NCI-H128 (cell line): ENCODE data around the gene WDFY1.

ENCODE experiments used
- DNase-seq: peaks from one replicate; lab custom pipeline; 2025; ENCODE audit not compliant: unreplicated experiment; lab: John Stamatoyannopoulos, UW

WDFY1 gene

DNA sequence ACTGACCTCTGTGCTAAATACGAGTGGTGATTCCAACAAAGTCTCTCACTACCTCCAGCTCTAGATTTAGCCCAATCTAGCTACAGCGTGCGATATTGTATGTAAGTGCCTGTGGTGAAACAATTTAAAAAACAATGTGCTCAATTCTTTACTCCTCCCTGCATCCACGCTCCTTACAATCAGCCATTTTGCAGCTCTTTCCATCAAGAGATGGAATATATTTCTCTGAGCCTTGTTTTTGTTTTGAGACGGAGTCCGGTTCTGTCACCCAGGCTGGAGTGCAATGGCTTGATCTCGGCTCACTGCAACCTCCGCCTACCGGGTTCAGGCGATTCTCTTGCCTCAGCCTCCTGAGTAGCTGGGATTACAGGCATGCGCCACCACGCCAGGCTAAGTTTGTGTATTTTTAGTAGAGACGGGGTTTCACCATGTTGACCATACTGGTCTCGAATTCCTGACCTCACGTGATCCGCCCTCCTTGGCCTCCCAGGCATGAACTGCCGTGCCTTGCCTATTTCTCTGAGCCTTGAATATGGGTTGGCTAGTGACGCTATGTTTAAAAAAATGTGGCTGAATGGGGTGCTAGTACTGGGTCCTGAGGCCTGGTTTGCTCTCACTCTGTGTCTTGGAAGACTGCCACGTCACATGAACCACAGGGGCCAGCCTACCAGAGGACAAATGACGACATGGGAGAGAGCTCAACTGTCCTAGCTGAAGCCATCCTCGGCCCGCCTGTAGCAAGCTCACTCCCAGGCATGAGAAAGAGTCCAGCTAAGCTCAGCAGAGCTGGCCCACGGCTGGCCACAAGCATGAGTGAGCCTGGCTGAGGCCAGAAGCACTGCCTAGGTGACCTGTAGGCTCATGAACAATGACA is 14.8 kb downstream of the WDFY1 start:
- DNase-seq: no peak

DNA sequence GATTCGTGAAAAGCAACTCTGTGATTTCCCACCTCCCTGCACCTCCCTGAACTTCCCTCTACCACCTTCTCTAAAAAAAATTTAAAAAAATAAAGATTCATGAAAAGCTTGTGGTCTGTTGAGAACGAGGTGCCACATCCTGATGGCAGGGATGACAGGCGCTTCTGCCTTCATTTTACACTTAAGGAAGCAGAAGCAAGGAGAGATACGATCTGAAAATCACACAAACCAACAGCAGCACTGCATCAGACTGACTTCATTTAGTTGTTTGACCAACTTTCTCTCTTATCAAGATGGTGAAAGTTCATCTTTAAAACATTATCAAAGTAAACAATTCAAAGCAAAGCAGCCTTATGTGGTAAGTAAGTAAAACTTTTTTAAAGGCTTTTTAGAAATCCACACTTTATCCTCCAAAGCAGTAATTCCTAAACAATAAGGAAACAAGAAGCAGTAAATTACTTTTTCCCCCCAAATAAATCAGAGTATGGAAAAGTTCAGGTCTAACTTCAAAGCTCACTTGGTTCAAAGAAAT is 15.5 kb downstream of the WDFY1 start:
- DNase-seq: no peak

DNA sequence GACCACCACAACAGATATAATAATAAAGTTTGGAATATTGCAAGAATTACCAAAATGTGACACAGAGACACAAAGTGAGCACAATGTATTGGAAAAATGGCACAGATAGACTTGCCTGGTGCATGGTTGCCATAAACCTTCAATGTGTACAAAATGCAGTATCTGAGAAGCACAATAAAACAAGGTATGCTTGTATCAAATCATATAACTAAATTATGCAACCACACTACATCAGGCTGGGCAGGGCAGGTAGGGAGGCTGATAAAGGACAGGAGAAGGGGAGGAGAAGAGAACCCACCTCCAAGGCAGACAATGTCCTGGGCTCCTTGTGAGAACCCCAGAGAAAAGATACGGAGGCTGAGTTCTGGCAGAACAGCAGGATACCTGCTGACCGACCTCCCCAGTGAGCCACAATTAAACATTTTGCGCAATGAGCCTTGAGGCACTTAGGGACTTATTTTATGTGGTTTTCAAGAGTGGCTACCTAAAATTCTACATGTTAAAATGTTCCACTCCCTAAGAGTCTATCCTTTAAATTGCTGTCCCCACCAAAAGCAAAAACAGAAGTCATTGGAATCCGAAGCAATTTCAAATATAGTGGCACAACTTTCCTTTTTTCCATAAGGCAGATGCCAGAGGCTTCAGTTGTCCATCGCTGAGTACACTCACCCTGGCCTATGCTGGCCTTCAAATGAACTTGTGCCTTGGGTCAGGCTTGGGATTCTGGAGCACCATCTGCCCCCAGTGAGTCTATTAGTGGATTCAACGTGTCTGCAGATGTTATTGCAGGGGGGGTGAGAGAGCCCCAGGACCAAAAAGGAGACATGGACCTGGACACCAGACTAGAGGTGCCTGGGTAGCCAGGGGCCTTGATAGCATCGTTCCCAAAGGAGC is 16.8 kb downstream of the WDFY1 start:
- DNase-seq: no peak

DNA sequence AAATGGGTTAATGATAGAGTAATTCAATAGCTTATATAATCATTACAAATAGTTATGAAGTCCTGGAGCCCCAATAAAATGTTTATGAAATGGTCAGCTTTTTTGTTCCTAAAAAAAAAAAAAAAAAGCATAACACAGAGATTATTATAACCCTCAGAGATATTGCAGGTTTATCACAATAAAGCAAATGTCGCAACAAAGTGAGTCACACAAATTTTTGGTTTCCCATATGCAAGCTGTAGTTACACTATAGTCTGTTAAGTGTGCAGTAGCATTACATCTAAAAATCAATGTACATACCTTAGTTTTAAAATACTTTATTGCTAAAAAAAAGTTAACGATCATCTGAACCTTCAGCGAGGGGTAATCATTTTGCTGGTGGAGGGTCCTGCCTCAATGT is 20.0 kb downstream of the WDFY1 start:
- no peak for DNase-seq

DNA sequence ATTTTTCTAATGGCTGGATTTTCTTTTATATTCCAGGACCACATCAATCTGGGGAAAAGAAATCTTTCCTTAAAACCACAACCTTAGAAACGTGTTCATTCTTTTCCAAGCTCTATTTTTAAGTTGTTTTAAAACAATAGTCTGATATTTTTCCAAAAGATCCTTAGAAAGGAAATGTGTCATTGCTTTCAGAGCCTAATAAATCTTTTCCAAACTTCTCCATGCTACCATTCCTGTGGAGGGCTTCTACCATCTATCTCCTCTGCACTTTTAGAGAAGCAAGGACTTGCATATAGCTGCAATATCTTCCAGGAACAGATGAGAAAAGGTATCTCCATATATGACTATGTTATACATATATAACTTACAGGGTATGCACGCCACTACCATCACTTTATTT is 21.2 kb downstream of the WDFY1 start:
- no peak for DNase-seq

DNA sequence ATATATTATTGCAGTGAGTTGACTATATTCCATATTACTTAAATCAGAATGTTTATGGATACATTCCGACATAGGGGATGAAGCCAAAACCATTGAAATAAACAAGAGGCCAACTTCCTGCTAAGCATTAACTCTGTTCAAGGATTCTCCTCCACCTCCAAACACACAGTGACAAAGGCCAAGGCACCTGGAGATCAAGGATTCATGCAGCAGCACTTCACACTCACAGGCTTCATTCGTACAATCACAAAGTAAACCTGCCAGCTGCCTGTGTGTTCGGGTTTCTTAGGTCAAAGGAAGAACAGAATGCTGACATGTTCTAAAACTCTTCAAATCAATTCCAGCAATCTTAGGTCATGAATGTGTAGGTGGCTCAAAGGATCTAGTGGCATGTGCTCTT is 22.8 kb downstream of the WDFY1 start:
- no peak for DNase-seq

DNA sequence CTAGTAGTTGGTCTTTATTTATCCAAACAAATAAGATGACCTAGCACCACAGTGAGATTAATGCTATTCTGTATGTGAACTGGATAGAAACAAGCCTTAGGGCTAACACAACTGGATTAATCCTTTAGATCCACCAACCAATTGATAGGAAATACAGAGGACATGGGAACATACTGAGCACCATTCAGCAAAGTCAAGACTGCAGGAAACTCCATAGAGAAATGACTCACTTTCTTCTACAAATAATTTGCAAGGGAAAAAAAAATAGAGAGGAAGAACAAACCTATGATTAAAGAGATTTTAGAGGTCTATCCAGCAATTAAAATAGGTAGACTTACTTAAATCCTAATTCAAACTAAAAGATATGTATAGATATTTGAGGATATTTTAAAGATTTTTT is 23.9 kb downstream of the WDFY1 start:
- DNase-seq: no peak

DNA sequence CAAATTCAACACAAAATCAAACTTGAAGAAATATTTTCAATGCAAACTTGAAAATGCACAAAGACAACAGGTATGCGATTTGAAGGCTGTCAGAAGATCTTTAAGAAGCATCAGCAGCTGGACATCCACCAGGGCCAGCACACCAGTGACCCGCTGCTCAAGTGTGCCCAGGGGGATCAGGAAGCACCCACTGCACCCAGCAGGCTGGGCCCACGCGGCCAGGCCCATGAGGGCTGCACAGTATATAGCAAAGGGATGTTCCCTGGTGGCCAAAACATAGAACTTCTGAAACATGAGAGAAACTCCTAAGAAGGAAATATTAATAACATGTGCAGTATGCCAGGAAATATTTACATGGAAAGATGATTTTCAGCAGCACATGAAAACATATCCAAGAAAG is 25.0 kb downstream of the WDFY1 start:
- DNase-seq: no peak

DNA sequence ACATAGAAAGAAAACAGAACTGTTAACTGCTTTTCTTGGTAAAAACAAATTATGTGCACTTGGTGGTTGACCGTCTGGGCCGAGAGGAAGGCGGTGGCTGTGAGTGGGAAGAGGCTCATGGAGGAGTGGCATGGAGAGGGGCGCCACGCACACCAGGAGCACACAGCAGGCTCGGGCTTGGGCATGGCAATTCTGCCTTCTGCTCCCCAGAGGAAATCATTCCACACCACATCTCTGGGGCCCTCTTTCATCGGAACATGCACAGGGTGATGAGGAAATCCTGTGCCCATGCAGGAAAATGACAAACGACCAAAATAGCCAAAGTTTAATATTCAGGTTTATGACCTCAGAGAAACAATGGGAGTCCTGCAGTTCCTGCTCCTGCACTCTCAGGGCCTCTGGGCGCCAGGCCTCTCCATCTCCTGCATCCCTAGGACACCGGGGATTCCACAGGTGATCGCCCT is 26.4 kb downstream of the WDFY1 start:
- no peak for DNase-seq

DNA sequence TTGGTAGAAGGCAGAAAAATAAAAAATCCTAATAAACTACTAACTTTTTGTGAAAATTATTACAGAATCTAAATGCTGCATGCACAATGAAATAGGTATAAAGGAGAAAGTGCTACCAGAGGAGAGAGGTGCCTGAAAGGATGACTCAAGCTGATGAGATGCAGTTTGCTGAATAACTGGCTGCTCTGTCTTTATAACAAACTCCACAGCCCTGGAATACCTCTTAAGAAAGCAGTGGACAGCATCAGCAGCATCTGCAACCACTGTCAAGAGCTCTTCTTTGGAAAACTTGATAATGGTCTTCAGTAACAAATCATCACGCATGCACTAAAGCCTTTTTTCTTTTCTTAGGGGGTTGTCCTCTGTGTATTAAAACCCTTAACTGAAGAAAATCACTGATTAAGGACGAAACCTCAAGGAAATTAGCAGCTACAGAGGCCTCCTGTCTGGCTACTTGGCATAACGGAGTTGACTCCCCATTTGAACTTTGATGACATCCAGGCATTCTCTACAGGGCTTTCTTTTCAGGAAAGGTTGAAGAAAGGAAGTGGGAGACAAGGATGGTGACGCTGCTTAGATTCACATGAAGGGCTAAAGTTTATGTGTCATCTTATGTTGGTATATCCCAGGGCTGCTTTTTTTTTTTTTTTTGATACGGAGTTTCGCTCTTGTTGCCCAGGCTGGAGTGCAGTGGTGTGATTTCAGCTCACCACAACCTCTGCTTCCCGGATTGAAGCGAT is 28.8 kb downstream of the WDFY1 start:
- no peak for DNase-seq

DNA sequence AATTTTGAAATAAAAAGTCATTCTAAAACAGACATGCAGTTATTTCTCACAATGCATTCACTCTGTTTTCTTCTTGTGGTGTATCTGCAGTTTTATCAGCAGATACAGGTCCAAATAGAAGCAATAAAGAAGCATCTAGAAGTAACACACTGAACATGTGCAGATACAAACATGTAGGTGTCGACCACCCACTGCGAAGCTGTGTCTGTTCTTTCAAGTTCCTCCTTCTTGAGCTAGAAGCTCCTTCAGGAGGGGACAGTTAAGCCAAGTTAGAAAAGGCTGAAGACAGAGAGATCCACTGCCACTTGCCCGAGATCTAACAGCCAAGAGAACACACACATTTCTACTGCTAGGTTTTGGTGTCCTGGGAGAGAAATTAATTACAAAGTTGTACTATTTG is 30.1 kb downstream of the WDFY1 start:
- DNase-seq: no peak

DNA sequence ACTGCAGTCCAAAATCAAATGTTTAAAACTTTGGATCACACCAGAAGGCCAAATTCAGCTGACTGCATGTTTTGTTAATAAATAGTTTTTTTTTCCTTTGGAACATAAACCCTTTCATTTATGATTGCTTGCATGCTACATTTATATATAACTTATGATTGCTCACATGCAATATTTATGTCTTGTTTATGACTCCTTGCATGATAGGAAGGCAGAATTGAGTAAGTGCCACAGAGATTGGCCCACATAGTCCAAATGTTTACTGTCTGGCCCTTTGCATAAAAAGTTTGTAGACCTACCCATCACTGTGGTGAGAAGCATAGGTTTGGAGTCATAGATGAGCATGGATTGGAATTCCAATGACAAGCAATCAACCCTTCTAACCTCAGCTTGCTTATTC is 30.8 kb downstream of the WDFY1 start:
- DNase-seq: no peak

DNA sequence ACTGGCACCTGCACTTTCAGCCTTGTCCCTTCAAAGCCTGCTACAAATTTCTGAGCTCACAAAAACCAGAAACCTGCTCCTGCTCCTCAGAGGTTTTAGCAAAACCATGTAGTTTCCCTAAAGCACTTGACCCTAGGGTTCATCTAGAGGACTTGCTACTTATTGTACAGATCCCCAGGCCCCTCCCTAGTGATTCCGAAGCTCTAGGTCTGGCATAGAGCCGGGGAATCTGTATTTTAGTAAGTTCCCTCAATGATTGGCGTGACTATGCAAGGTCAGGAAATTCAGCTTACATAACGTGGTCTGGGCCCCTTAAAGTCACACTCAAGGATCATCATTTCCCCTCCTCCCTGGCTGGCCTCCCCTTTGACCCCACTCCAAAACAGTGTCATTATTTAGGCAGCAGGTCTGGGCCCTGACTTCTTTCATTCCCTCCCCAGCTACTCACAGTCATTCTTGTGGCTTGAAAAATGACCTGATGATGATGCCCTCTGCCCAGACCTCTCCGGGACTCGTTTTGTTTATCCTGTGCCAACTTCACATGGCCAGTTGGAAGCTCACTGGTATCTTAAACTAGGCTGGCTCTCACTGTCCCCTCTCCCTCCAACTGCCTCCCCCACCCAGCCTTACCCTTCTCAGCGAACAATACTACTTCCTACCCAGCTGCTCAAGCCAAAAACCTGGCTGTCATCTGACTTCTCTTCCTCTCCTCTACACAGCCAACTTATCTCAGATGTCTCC is 36.0 kb downstream of the WDFY1 start:
- no peak for DNase-seq

DNA sequence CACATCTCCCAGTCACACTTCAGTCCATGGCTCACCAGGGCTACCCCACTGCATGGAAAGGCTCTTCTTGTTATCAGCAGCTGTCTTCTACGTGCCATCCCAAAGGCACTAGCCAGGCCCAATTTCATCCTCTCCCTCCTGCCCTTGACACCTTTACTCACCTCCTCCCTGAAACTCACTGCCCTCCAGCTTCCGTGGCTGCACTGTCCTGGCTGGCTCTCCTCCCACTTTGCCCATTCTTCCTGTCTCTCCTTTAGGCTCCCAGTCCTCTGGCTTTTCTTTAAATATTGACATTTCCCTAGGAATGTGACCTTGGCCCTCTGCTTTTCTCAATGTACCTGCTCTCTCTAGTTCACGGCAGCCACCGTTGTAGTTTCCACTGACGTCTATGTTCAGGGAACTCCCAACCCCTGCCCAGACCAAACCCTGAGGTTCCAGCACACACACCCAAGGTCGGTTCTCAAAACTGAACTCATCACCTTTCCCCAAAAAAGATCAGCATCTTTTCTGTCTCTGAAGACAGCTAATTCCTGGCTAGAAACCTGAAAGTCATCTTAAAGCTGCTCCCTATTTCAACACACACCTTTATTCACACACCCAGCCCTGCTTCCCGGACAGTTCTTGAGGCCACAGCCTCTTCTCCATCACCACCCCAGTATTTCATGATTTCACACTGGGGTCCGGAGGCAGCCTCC is 36.7 kb downstream of the WDFY1 start:
- DNase-seq: no peak

DNA sequence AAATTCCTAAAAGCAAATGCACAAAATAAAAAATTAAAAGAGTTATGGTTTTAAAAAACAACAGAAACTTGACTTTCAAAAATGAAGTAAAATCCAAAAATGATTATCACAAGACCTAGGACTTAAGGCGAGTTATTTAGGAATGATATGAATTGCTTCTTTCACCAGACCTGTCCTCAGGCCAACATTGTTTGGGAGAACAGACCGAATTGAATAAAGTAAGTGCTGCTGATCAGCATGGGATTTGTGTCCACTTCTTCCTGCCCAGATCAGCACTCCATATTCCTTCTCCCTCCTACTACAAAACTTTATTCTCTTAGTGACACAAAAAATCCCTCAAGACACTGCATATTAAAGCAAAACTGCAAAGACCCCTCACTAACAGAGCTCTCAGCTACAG is 39.1 kb downstream of the WDFY1 start:
- DNase-seq: no peak

DNA sequence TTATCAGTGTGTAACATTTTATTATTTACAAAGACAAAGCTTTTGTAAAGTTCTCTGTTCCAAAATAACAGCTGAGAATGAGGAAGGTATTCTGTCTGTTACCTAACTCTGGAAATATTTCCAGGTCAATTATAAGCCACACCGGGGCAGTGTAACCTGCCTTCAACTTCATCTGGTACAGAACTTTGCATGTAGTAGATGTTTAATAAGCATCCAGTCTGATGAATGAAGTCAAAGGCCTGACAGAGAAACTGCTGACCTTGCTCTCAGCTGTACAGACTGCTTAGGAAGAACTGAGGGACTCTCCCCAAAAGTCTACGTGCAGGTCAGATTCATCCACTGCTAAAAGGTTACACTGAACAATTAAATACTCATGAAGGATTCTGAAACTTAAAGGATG is 43.3 kb downstream of the WDFY1 start:
- no peak for DNase-seq

DNA sequence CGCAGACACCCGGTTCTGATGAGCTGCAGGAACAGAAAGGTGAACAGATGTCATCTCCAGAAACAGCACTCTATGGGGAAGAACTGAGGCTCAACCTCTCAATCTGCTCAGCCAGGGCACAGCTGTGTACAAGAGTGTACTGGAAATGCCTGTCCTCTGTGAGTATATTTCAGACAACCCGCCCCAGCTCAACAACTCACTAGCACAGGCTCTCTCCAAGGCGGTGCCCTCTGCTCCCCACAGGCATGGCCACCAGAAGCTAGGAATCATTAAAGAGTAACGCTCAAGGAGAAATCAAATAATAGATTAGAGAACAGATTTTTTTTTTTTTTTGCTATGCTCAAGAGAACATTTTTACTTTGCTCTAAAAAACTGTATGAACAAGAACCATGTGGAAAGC is 43.8 kb downstream of the WDFY1 start:
- no peak for DNase-seq

DNA sequence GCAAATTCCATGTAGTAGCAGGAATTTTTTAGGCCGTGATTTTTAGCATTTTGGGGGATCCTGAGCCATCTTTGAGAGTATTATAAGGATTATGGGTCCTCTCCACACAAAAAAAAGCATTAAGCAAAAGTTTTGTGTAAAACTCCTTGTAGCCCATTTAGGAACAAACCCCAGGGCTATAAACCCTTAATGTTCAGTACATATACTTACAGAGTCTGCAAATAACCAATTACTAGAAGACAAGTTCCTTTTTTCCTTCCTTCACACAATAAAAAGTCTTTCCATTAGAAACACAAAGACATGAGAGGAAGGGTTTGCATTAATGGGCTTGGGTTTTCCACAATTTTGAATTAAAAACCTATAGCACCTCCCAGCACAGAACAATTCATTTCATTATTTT is 44.6 kb downstream of the WDFY1 start:
- no peak for DNase-seq

DNA sequence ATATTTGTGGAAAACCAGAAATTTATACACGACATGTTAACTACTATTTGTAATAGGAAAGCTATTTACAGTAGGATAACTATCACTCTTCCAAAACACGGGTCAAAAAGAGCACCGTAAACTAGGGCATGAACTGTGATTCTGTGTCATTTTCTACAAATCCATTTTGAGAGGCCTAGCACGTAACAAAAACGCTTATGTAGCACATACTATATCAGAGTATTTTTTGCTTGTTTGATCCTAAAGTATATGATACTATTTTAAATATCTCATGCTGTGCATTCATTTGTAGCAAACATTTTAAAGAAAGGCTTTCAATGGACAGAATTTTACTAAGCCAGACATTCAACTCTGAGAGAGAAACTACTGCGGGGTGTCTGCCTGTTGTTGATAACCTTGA is 45.1 kb downstream of the WDFY1 start:
- DNase-seq: no peak
